GM19463 (cell line): Measurements from ENCODE around the gene ABCB11.
"Not testable (repeated sequence)": the region's sequence is repeated elsewhere in the genome, so short reads cannot be mapped to it uniquely, and the experiment has no call there.

ENCODE experiments used
- ATAC-seq: cut with Tn5 transposase; IDR thresholded peaks from one replicate; pipeline ENCODE4 v1.9.1; 2021; ENCODE audit warnings: mild to moderate bottlenecking, moderate library complexity; ENCODE audit not compliant: unreplicated experiment

Gene ABCB11

GRCh38 chr2:168901003-168901402, 130.1 kb downstream of the ABCB11 start, which contains the start of gene G6PC2:
G6PC2 (plus strand) TSS chr2:168901291; CDS start chr2:168901332, 41 bp downstream.
- no peak for ATAC-seq

DNA sequence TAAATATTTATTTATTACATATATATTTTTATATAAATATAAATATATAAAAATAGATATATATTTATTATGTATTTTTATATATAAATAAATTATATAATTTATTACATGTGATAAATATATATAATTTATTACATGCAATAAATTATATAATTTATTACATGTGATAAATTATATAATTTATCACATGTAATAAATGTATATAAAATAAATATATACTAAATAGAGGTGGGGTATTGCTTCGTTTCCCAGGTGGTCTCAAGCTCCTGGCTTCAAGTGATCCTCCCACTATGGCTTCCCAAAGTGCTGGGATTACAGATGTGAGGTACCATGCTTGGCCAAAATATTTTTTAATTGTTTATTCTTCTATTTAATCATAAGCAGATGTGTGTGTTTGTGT, 133.7 kb downstream of the ABCB11 start:
- no peak for ATAC-seq

DNA sequence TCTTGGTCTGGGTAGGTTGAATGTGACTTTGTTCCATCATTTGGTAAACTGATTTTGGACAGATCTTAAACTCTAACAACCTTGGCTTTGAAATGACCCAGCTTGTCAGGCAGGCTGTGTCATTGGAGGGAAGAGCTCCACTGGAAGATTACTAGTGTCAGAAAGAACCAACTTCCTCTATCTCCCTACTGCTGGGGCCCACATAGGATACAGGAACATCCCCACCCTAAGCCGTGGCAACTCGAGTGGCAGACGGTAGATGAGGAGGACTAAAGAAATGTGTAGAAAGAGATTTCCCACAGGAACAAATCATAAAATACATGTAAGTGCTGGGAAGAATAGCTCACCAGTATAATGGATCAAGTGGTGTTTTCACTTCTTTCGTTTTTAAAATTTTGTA, 134.3 kb downstream of the ABCB11 start:
- ATAC-seq = no peak

DNA sequence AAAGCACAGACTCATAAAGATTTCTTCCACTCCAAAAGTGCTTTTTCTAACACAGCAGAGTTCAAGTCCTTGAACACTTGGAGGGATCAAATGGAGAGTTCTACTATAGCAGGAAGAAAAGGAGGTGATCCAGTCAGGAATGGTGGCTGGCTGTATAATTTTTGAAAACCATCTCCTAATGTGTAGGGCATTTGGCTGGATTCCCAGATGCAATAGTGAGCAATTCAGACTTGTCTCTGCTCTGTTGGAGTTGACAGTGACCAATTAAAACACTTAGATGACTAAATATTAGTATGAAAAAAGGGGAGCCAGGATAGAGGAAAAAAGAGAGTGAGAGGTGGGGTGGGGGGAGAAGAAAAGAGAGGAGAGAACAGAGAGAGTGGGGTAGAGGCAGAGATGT, 135.4 kb downstream of the ABCB11 start:
- ATAC-seq = no peak

DNA sequence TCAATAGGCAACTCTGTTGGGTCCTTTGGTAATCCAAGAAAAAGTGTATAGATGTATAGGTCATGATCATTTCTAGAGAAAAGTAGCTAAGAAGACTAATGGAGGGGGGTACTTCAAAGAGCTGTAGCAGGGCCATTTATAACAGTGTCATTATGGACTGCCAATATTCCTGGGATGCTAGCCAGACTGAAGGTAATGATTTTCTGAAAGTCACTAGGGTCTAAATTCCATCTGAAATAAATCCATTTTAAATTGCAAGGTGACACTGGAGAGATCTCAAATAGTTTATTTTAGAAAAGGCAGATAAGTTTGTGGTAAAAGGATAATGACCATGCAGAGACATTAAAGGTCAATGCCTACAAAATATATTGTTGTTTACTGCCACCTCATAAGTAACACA, 136.4 kb downstream of the ABCB11 start:
- no peak for ATAC-seq

DNA sequence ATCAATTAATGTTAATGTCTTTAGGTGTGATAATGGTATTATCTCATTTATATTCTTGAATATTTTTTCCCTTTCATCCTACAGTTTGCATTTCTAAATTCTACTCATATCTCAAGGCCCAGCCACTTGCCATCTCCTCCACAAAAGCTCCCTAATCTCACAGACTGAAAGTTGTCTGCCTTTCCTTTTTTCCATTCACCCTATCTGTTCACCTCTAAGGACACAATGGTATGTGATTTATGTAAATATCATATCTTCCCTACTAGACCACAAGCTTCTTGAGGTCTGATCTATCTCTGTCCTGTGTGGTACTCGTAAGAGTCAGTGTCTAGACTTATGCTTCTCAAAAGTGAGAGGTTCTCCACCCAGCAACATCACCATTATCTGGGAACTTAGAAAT, 137.0 kb downstream of the ABCB11 start:
- no peak for ATAC-seq

- ATAC-seq = no peak
Measured at GRCh38 chr2:168892327-168892726, 138.8 kb downstream of the ABCB11 start.

- ATAC-seq = peak; percentile 100
Measured at GRCh38 chr2:168890006-168890782, 140.9 kb downstream of the ABCB11 start, which contains the start of gene SPC25. SPC25 (minus strand) TSS chr2:168890430; CDS start chr2:168889519, 911 bp downstream.

DNA sequence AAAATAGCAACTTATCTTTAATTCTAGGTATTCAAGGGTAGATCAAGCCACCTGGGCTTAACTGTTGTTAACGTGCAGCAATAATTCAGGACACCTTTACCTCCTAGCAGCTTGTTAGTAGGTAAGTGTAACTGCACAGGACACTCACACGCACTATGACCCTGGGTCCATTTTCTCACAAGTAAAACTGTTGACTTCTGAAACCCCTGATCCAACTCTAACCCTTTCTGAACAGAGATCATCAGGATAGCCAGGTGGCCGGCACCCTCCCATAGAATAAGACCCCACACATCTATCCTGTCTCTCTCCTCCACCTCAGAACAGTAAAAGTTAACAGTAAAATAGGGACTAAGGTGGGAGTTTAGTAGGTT, 141.5 kb downstream of the ABCB11 start:
- ATAC-seq = no peak

GRCh38 chr2:168884975-168885374, 146.1 kb downstream of the ABCB11 start:
- ATAC-seq = no peak

DNA sequence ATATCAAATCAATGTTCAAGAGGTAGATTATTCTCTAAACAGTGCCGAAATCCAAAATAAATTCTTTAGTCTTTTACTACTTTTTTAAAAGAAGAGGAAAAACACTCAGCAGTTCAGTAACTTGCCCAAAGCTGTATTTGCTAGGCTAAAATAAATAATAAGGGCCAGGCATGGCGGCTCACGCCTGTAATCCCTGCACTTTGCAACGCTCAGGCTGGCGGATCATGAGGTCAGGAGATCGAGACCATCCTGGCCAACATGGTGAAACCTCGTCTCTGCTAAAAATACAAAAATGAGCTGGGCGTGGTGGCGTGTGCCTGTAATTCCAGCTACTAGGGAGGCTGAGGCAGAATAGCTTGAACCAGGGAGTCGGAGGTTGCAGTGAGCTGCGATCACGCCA, 149.0 kb downstream of the ABCB11 start:
- not testable (repeated sequence) for ATAC-seq

GRCh38 chr2:168874368-168875054, 156.6 kb downstream of the ABCB11 start:
- ATAC-seq = no peak

DNA sequence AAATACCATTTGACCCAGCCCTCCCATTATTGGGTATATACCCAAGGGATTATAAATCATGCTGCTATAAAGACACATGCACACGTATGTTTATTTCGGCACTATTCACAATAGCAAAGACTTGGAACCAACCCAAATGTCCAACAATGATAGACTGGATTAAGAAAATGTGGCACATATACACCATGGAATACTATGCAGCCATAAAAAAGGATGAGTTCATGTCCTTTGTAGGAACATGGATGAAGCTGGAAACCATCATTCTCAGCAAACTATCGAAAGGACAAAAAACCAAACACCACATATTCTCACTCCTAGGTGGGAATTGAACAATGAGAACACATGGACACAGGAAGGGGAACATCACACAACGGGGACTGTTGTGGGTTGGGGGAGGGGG, 160.3 kb downstream of the ABCB11 start:
- ATAC-seq = not testable (repeated sequence)
